Measurements from ENCODE around the gene MIOX. TPM values are rescaled to one million over a fixed set of nuclear protein-coding genes. Genes with fewer than 3 reads are reported as not detected.

MIOX gene
- total RNA-seq, 1 donor from 2014 or later, result 0.21 TPM

DNA sequence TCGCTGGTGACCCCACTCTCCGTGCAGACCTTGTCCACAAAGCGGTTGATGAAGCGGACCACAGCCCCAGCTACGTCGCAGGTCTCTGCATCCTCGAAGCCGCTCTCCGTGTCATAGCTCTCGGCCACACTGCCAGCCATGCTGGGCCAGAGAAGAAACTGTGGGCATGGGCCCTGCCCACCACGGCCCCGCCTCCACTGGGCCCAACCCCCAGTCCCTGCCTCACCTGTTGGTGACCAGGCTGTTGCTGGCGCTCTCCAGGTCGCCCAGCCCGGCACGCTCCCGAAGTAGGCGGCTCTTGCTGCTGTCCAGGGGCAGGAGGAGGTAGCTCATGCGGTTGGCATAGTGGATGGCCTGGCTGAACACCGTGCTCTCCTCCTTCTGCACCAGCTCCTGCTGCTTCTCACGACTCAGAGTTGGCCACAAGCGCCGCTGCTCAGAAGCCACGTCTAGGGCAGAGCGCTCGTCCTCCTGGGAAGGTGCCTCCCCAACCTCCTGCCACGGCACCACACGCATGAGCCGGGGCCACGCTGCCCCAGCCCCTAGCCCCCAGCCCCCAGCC, 24.6 kb upstream of the MIOX start:
- no peak for DNase-seq
- peaks cover 46% of the 10 kb centered on the region for H3K36me3 Mint-ChIP-seq (ENCODE audit: low read depth)
- peaks cover 6% of the 10 kb centered on the region for H3K4me1 Mint-ChIP-seq
- intact Hi-C loops (cut with micrococcal nuclease), result no loop called here
- H3K27me3 Mint-ChIP-seq, result no peaks in the 10 kb centered on the region
- no peaks in the 10 kb centered on the region for H3K9me3 Mint-ChIP-seq
- no peak overlapping the region for H3K27ac Mint-ChIP-seq
- H3K4me3 Mint-ChIP-seq, result no peak overlapping the region

DNA sequence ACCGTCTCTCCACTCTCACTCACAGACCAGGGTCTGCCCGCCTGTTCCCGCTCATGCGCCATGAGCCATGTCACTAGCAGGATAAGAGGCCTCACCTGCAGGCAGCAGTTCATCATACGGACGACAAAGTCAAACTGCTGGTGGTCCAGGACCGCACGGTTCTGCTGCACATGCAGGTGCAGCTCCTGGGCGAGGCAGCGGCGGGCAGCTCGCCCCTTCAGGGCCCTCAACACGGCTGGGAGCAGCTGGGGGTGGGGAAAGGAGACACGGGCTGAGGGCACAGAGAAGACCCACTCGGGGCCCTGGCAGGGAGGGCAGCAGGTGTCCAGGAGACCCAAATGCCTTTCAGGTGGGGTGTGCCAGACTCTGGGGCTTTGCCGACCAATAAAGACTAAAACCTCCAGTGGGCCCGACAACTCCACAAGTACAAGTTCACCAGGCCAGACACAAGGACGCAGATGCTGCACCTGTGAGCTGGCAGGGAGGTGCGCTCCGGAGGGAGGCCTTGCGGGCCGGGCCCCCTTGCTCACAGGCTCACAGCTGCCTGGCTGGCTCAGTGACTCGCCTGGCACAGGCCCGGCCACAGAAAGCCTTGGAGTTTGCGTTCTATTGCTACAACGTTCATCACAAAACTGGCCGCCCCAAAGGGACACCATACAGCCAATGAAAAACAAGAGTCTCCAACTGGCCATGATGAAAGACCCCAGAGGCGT, 23.3 kb upstream of the MIOX start:
- intact Hi-C loops (cut with micrococcal nuclease), result no loop called here
- no peak overlapping the region for H3K27ac Mint-ChIP-seq
- H3K4me1 Mint-ChIP-seq, result peaks cover 4% of the 10 kb centered on the region
- no peaks in the 10 kb centered on the region for H3K27me3 Mint-ChIP-seq
- H3K4me3 Mint-ChIP-seq, result no peak overlapping the region
- DNase-seq, result no peak
- no peaks in the 10 kb centered on the region for H3K9me3 Mint-ChIP-seq
- H3K36me3 Mint-ChIP-seq (ENCODE audit: low read depth), result peaks cover 40% of the 10 kb centered on the region

DNA sequence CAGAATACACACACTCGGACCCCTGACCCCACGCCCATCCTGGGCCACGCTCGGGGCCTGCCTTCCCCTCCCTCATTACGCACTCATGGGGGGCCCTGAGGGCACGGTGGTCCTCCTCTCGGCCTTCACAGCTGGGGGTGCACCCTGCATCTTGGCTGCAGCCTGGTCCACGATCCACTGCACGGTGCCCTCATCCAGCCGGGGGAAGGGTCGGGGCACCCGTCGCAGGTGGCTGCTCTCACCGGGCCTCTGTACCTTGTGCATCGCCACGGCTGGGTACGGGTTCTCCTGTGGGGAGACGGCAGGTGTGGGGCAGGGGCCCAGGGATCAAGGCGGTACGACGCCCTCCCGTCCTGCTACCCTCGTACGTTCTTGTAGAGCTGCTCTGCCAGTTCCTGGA, 22.2 kb upstream of the MIOX start:
- Mint-ChIP-seq H3K27me3 (no peaks in the 10 kb centered on the region), H3K36me3 (ENCODE audit: low read depth) (peaks cover 31% of the 10 kb centered on the region), H3K9me3 (no peaks in the 10 kb centered on the region), H3K27ac (no peak overlapping the region), H3K4me3 (no peak overlapping the region), H3K4me1 (peaks cover 14% of the 10 kb centered on the region)
- DNase-seq, result no peak
- intact Hi-C loops (cut with micrococcal nuclease), result no loop called here

- Mint-ChIP-seq H3K9me3 (no peaks in the 10 kb centered on the region), H3K27me3 (no peaks in the 10 kb centered on the region), H3K4me1 (peaks cover 21% of the 10 kb centered on the region), H3K4me3 (no peak overlapping the region), H3K27ac (no peak overlapping the region), H3K36me3 (ENCODE audit: low read depth) (peaks cover 31% of the 10 kb centered on the region)
- intact Hi-C loops (cut with micrococcal nuclease), result no loop called here
- DNase-seq, result no peak
Measured at GRCh38 chr22:50465066-50465930, 21.4 kb upstream of the MIOX start.

DNA sequence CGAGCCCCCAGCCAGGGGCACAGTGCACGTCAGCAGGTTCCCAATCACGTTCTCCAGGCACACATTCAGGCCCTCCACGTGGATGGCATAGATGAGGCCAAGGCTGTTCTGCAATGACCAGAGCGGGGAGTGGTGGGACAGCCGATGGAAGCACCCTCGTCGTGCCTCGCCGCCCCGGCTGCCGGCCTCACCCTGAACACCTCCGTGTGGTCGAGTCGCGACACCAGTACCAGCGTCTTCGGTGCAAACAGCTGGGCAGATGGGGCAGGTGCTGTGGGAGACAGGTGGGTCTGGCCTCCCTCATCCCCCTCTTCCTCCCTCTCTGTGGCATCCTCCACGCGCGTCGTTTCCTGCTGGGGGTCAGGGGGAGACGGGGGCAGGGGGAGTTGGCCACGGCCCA, 19.3 kb upstream of the MIOX start:
- Mint-ChIP-seq H3K27ac (no peak overlapping the region), H3K27me3 (no peaks in the 10 kb centered on the region), H3K4me3 (peak overlapping the region; percentile 17), H3K9me3 (no peaks in the 10 kb centered on the region), H3K4me1 (peaks cover 39% of the 10 kb centered on the region), H3K36me3 (ENCODE audit: low read depth) (peaks cover 26% of the 10 kb centered on the region)
- intact Hi-C loops (cut with micrococcal nuclease), result no loop called here
- no peak for DNase-seq

- intact Hi-C loops (cut with micrococcal nuclease), result no loop called here
- Mint-ChIP-seq H3K36me3 (ENCODE audit: low read depth) (peaks cover 26% of the 10 kb centered on the region), H3K4me3 (no peak overlapping the region), H3K27me3 (no peaks in the 10 kb centered on the region), H3K27ac (no peak overlapping the region), H3K9me3 (no peaks in the 10 kb centered on the region), H3K4me1 (peaks cover 42% of the 10 kb centered on the region)
- no peak for DNase-seq
Measured at GRCh38 chr22:50467773-50468440, 18.8 kb upstream of the MIOX start.

DNA sequence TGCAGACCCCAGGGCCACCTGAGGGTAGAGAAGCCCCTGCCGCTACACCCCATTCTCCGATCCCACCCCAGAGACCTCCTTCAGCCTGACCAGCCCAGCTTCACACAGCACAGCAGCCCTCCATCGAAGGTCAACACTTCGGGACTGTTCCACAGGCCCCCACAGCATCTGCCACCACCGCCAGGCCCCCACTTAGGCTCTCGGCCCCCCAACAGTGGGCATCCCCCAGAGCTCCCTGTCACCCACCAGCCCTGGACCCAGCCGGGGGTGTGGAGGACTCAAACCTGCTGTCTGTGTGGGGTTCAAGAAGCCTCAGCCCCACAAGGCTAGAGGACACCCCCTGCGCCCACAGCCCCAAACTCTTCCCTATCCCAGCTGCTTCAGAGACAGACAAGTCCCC, 18.0 kb upstream of the MIOX start:
- H3K36me3 Mint-ChIP-seq (ENCODE audit: low read depth), result peaks cover 28% of the 10 kb centered on the region
- H3K27ac Mint-ChIP-seq, result peak overlapping the region; percentile 89
- peak overlapping the region; percentile 77 for H3K4me3 Mint-ChIP-seq
- peaks cover 49% of the 10 kb centered on the region for H3K4me1 Mint-ChIP-seq
- intact Hi-C loops (cut with micrococcal nuclease), result no loop called here
- no peaks in the 10 kb centered on the region for H3K27me3 Mint-ChIP-seq
- no peak for DNase-seq
- H3K9me3 Mint-ChIP-seq, result no peaks in the 10 kb centered on the region

DNA sequence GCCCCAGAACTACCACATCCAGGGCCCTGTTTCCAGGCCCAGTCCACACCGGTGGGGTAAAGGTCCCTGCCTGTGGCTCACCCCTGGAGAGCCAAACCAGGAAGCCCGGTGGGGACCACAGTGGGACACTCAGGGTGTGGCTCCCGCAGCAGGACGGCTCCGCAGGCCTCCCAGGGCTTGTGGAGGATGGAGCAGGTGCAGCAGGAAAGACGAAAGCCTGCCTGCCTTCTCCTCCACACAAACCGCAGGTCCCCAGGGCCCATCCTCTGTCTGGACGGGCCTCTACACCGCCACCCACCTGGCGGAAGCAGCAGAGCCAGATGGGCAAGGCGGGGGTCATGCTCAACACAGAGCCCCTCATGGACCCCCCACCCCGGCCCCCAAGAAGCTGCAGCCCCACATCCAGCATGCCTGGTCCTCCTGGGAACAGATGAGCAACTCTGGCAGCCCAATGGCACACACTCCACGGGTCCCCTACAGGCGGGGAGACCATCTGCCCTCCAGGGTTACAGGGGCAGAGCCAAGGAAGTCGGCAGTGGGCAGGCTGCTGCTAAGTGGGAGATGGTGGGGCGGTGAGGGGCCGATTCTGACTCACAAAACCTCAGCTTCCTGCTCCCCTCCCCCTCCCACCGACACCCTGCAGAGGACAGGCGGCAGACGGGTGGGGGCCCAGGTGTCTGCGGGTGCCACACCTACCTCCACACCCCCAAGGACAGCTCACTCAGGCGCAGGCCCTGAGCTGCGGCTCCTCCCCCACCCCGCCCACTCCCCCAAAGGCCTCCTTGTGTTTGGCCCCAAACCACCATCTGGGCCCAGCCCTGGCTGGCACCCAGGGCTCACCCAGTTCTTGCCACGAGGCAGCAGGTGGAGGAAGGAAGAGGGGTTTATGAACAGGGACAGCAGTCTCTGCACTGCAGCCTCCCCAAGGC, 17.0 kb upstream of the MIOX start:
- intact Hi-C loops (cut with micrococcal nuclease), result loop anchor here (1.0 to 5.0 kb wide), 2 partner anchors 58 to 113 kb away; partner anchors contain the start of genes CHKB and SCO2
- H3K4me1 Mint-ChIP-seq, result peaks cover 54% of the 10 kb centered on the region
- H3K36me3 Mint-ChIP-seq (ENCODE audit: low read depth), result peaks cover 23% of the 10 kb centered on the region
- no peaks in the 10 kb centered on the region for H3K9me3 Mint-ChIP-seq
- H3K27me3 Mint-ChIP-seq, result no peaks in the 10 kb centered on the region
- DNase-seq, result peak; percentile 98
- peak overlapping the region; percentile 89 for H3K27ac Mint-ChIP-seq
- peak overlapping the region; percentile 77 for H3K4me3 Mint-ChIP-seq

GRCh38 chr22:50470491-50470890, 16.2 kb upstream of the MIOX start:
- peaks cover 18% of the 10 kb centered on the region for H3K36me3 Mint-ChIP-seq (ENCODE audit: low read depth)
- peaks cover 55% of the 10 kb centered on the region for H3K4me1 Mint-ChIP-seq
- intact Hi-C loops (cut with micrococcal nuclease), result loop anchor here (1.0 to 5.0 kb wide), 2 partner anchors 57 to 112 kb away; partner anchors contain the start of genes CHKB and SCO2
- peak overlapping the region; percentile 77 for H3K4me3 Mint-ChIP-seq
- H3K27ac Mint-ChIP-seq, result peak overlapping the region; percentile 89
- H3K27me3 Mint-ChIP-seq, result no peaks in the 10 kb centered on the region
- no peaks in the 10 kb centered on the region for H3K9me3 Mint-ChIP-seq
- DNase-seq, result no peak

DNA sequence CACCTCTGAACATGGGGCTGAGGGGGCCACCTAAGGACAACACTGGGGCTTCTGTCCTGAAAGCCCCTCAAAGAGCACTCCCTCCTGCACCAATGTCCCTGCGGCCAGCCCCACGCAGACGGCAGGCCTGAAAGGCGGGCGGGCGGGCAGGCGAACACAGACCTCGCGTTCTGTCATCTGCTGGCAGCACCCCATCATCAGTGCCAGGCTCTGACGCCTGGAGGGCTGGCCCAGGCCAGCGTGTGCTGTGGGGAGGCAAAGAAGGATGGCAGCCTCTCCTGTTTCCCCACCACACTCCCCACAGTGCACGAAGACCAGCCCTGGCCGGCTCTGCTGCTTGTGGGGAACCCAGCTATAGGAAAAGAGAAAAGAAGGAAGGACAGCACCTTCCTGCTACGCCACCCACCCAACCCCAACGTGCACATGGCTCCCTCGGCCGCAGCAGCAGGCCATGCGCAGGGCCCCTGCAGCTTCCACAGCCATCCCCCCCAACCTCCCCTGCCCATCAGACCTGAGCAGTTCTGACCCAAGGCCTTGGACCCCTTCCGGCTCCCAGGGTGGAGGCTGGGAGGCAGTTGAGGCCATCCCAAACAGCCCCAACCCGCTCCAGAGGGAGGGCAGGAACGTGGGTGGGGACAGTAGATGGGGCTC, 15.3 kb upstream of the MIOX start:
- Mint-ChIP-seq H3K4me1 (peaks cover 56% of the 10 kb centered on the region), H3K36me3 (ENCODE audit: low read depth) (peaks cover 15% of the 10 kb centered on the region), H3K27ac (peak overlapping the region; percentile 89), H3K27me3 (no peaks in the 10 kb centered on the region), H3K9me3 (no peaks in the 10 kb centered on the region), H3K4me3 (peak overlapping the region; percentile 95)
- DNase-seq, result no peak
- intact Hi-C loops (cut with micrococcal nuclease), result loop anchor here (5.0 kb wide), 1 partner anchor 56 kb away; the partner anchor contains the start of gene SCO2

DNA sequence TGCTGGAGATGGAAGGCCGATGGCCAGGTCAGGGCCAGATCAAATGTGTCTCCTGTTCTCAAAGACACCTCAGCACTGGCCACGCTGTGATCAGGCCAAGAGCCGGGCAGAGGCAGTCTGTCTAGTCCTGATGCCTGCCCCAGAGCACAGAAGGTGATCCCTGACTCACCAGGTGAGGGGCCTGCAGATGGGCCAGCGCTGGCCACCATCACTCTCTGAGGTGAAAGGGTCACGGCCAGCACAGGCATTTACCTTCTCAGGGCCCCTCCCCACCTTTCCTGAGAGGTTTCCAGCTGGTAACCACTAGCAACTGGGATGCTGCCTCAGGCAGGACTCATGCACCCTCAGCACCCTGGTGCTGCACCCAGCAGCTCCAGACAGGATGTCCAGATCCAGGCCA, 14.7 kb upstream of the MIOX start:
- intact Hi-C loops (cut with micrococcal nuclease), result loop anchor here (5.0 kb wide), 1 partner anchor 55 kb away; the partner anchor contains the start of gene SCO2
- no peak for DNase-seq
- H3K9me3 Mint-ChIP-seq, result no peaks in the 10 kb centered on the region
- H3K4me3 Mint-ChIP-seq, result peak overlapping the region; percentile 95
- H3K27me3 Mint-ChIP-seq, result no peaks in the 10 kb centered on the region
- peaks cover 9% of the 10 kb centered on the region for H3K36me3 Mint-ChIP-seq (ENCODE audit: low read depth)
- peak overlapping the region; percentile 37 for H3K27ac Mint-ChIP-seq
- H3K4me1 Mint-ChIP-seq, result peaks cover 52% of the 10 kb centered on the region

DNA sequence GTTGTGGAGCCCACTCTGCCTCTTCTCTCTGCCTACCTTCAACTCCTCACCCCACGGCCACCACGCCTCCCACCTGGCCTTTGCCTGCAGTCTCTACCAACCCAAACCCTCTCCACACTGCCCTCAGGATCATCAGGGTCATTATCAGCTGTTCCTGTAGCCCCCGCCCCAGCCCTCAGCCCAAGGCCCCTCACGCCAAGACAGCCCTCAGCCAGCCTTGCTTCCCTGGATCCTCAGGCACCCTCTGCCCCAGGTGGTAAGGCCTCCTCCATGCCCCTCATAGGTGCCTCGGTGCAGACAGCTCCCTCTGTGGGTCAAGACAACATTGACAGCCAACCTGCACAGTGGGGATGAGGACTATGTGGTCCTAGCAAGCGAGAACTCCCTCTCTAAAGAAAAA, 13.6 kb upstream of the MIOX start:
- Mint-ChIP-seq H3K36me3 (ENCODE audit: low read depth) (peaks cover 9% of the 10 kb centered on the region), H3K4me1 (peaks cover 52% of the 10 kb centered on the region), H3K27me3 (no peaks in the 10 kb centered on the region), H3K4me3 (peak overlapping the region; percentile 95), H3K9me3 (no peaks in the 10 kb centered on the region), H3K27ac (peak overlapping the region; percentile 88)
- DNase-seq, result peak; percentile 86
- intact Hi-C loops (cut with micrococcal nuclease), result loop anchor here (5.0 kb wide), 1 partner anchor 54 kb away; the partner anchor contains the start of gene SCO2
